ENCODE data around the gene ZNF423. TPM values are rescaled to one million over a fixed set of nuclear protein-coding genes. Genes with fewer than 3 reads are reported as not detected.

Gene ZNF423
- total RNA-seq, 4 donors from 2014 or later = 1.4 to 20.6 (median 4.7) TPM

DNA sequence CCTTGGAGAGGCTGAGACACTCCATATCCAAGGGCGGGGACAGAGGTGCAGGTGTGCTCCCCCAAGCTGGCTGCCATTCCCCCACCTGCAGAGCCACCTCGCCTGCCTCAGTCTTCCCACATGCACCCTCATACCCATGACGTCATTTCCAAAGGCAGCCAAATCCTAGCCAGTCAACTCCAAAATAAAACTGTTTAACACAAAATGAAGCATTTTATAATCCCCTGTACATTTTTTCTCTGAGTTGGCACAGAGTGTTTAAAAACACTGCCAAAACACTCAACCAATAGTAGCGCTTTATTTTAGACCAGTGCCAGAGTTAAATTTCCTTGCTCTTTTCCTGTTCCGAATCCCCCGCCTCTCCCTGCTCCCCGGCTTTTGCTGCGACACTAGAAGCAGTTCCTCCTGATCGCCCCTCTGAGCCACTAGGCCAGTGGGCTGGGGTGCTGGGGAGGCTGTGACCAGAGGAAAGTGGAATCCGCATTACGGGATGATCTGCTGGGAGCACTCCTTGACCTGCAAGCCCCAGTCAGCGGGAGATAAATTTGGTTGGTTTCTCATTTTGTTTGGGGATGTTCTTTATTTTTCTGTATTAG is 139.5 kb downstream of the ZNF423 start:
- Histone ChIP-seq H3K4me3 (no peak overlapping the region), H3K27me3 (no peaks in the 10 kb centered on the region), H3K27ac (no peak overlapping the region), H3K9me3 (no peaks in the 10 kb centered on the region), H3K4me1 (no peaks in the 10 kb centered on the region), H3K36me3 (no peaks in the 10 kb centered on the region)
- no peak for TF ChIP-seq POLR2A (IDR thresholded peaks at IDR 0.05)
- no peak for DNase-seq

- DNase-seq = no peak
- Histone ChIP-seq H3K4me3 (no peak overlapping the region), H3K4me1 (no peaks in the 10 kb centered on the region), H3K27me3 (no peaks in the 10 kb centered on the region), H3K9me3 (no peaks in the 10 kb centered on the region), H3K27ac (no peak overlapping the region), H3K36me3 (no peaks in the 10 kb centered on the region)
- TF ChIP-seq POLR2A (IDR thresholded peaks at IDR 0.05) = no peak
- no peak for TF ChIP-seq CTCF (IDR thresholded peaks at IDR 0.05)
These were observed 142.1 kb downstream of the ZNF423 start for GRCh38 chr16:49713770-49714169.

DNA sequence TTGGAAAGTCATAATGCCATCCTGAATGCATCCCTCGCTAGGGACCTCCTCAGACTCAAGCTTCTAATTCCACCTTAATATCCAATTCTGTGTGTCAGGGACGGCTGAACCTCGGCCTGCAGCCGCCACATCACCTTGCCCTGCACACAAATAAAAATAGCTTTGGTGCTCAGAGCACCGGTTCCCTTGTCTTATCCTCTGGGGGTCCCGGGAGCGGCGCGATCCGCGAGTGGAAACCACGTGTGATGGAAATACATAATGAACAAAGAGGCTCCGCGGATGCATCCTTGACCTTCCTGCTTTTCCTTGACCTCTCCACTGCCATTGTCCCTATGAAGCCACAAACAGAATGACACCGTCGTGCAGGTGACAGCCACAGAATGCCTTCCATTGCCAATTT is 143.4 kb downstream of the ZNF423 start:
- no peaks in the 10 kb centered on the region for H3K36me3 ChIP-seq
- no peaks in the 10 kb centered on the region for H3K27me3 ChIP-seq
- H3K27ac ChIP-seq = no peak overlapping the region
- no peak for DNase-seq
- H3K4me1 ChIP-seq = no peaks in the 10 kb centered on the region
- H3K9me3 ChIP-seq = no peaks in the 10 kb centered on the region
- TF ChIP-seq CTCF (IDR thresholded peaks at IDR 0.05) (no peak), POLR2A (IDR thresholded peaks at IDR 0.05) (no peak)
- H3K4me3 ChIP-seq = no peak overlapping the region

DNA sequence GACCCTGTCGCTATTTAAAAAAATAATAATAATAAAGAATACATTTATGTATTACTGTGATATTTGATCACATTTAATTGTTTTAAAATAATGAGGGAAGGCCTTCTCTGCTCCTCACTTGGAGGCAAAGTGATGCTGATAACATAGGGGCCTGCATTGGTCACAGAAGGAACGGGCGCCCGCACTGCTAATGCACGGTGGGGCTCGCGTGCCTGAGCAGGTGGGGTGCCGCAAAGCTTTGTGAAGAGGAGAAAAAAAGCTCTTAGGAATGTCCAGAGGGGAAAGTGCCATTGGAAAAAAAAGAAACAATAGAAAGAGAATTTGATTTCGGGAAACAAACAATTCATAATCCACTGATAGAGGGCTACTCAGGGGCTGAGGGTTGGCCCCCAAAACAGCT is 143.8 kb downstream of the ZNF423 start:
- Histone ChIP-seq H3K4me1 (no peaks in the 10 kb centered on the region), H3K27me3 (no peaks in the 10 kb centered on the region), H3K36me3 (no peaks in the 10 kb centered on the region), H3K27ac (no peak overlapping the region), H3K9me3 (no peaks in the 10 kb centered on the region), H3K4me3 (no peak overlapping the region)
- TF ChIP-seq POLR2A (IDR thresholded peaks at IDR 0.05) = no peak
- TF ChIP-seq CTCF (IDR thresholded peaks at IDR 0.05) = no peak
- no peak for DNase-seq

- Histone ChIP-seq H3K27ac (no peak overlapping the region), H3K36me3 (no peaks in the 10 kb centered on the region), H3K27me3 (no peaks in the 10 kb centered on the region), H3K9me3 (no peaks in the 10 kb centered on the region), H3K4me1 (no peaks in the 10 kb centered on the region), H3K4me3 (no peak overlapping the region)
- no peak for DNase-seq
- TF ChIP-seq POLR2A (IDR thresholded peaks at IDR 0.05) = no peak
- no peak for TF ChIP-seq CTCF (IDR thresholded peaks at IDR 0.05)
These were observed 146.9 kb downstream of the ZNF423 start for GRCh38 chr16:49709057-49709456.

GRCh38 chr16:49708491-49708890 is 147.4 kb downstream of the ZNF423 start:
- TF ChIP-seq CTCF (IDR thresholded peaks at IDR 0.05) (no peak), POLR2A (IDR thresholded peaks at IDR 0.05) (no peak)
- no peak overlapping the region for H3K4me3 ChIP-seq
- no peaks in the 10 kb centered on the region for H3K36me3 ChIP-seq
- DNase-seq = no peak
- no peaks in the 10 kb centered on the region for H3K9me3 ChIP-seq
- H3K27me3 ChIP-seq = no peaks in the 10 kb centered on the region
- no peak overlapping the region for H3K27ac ChIP-seq
- H3K4me1 ChIP-seq = no peaks in the 10 kb centered on the region

Measured in Peyer's patch (tissue), 4 donors.